GM12878 (cell line): ENCODE measurements around the gene PTPRD. TPM values are rescaled to one million over a fixed set of nuclear protein-coding genes. Genes with fewer than 3 reads are reported as not detected.

ENCODE experiments used
- BCLAF1 ChIP-seq: fragments of 450-650 bp; IDR thresholded peaks from 2 replicates; pipeline ENCODE4 v1.6.1; 2017; ENCODE audit warnings: antibody characterized with exemption, mild to moderate bottlenecking, moderate library complexity
- RUNX3 ChIP-seq: IDR thresholded peaks from 2 replicates; pipeline ENCODE4 v1.6.1; 2012; ENCODE audit warnings: low read length, inconsistent platforms
- USF1 ChIP-seq: IDR thresholded peaks from 2 replicates; pipeline ENCODE4 v1.6.1; 2011; ENCODE audit warnings: borderline replicate concordance, low read depth, mild to moderate bottlenecking, moderate library complexity, mixed read lengths, low read length; ENCODE audit not compliant: insufficient read depth; ENCODE audit errors: extremely low read length
- WRNIP1 ChIP-seq: IDR thresholded peaks from 2 replicates; pipeline ENCODE4 v1.6.1; 2011; ENCODE audit warnings: low read depth, low read length, improper control_type of control experiment, borderline replicate concordance
- ZBTB40 ChIP-seq: fragments of 450-650 bp; IDR thresholded peaks from 2 replicates; pipeline ENCODE4 v1.6.1; 2016; ENCODE audit warnings: mild to moderate bottlenecking, moderate library complexity, borderline replicate concordance
- polyA plus RNA-seq, 11 experiments: library from polyadenylated mRNA; depleted of rRNA in 4 of 11; unstranded in 6 of 11; stranded (reverse) in 5 of 11; fragments of >200 nt; fragmentation: Nextera tagmentation in 4 of 11; fragmentation: Illumina TruSeq in 1 of 11; extraction: Ambion mirVana in 4 of 11; extraction: Trizol in 1 of 11; gene quantifications; 1 replicate in 1 of 11; 2 replicates in 10 of 11; pipeline versions ENCODE4 v1.2.1 to v1.2.3, GENCODE V29; 2011 to 2016; ENCODE audit warnings: inconsistent platforms in 2 of 11, missing spikeins in 2 of 11, low read depth in 1 of 11
- total RNA-seq, 4 experiments: library from RNA; depleted of rRNA in 3 of 4; stranded (reverse); fragments of >200 nt in 3 of 4; fragmentation: Illumina TruSeq in 1 of 4; extraction: Trizol in 1 of 4; gene quantifications; 2 replicates each; pipeline versions ENCODE4 v1.2.1 to v1.2.3, GENCODE V29; 2013 to 2021

PTPRD gene
- total and polyA plus RNA-seq, 10 of the 15 experiments (the other 5 are each of a cell fraction or from before 2014, with no cell fraction given): under 0.01 to 0.05 (median 0.01) TPM; not detected in 7

GRCh38 chr9:9819886-9820285 lies 792.9 kb downstream of the PTPRD start (continued):
- TF ChIP-seq ZBTB40 (no peak), USF1 (no peak), RUNX3 (no peak), WRNIP1 (no peak), BCLAF1 (no peak)
